Activated CD8-positive, alpha-beta memory T cell treated with anti-CD3 and anti-CD28 coated beads for 48 hours (primary cell): ENCODE data around the gene DMBX1.

Source experiments
- DNase-seq, 3 experiments: peaks; one replicate each; pipeline ENCODE4 v3.0.0-alpha.2; 2020; ENCODE audit warnings: low read depth in 2 of 3, low spot score in 2 of 3

Gene DMBX1

DNA sequence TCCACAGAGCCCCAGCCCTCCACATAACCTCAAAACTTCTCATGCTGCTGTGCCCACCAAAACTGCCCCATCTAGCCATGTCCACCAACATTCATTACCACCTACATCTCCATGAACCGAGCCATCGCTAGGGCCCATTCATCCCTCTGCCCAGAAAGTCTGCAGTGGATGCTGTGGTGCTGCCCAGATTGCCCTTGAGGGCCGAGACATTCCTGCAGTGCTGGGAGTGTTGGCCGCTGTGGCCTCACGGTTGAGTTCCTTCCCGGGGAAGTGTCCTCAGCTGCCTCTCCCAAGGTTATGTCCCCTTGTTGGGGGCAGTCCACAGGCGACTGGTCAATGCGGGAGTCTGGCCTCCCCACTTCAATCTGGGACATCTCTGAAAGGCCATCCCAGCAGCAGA lies 30.3 kb upstream of the DMBX1 start:
- no peak for DNase-seq

DNA sequence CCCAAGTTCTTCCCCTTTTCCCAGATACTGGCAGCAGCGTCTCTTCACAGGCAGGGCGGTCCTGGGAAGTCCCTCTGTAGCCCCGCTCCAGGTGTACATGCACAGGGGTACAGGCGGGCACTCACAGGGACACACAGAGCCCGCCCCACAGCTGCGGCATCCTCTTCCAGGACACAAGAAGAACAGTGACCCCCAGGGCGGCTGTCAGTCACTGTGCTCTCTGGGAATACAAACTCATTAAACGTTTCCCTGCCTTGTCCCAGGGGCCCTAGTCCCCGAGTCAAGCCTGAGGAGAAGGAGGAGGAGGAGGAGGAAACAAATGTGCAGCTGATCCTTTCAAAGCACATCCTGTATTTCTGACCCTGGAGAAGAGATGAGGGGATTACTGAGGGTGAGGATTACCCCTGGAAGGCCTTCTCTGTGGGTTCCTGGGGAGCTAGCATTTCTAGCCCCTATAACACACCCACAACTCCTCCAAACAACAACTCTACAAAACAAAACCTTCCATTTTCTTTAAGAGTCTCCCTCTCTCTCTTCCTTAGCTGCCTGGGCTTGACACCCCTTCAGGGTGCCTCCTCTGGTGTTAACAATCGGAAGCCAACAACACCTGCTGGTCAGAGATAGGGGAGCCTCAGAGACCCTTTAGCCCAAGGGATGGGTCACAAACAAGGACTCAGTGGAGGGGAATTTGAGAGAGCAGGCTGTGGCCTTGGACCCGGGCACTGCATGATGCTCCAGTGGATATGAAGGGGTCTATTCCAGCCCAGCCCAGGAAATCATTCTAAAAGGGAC lies 28.4 kb upstream of the DMBX1 start:
- no peak for DNase-seq

DNA sequence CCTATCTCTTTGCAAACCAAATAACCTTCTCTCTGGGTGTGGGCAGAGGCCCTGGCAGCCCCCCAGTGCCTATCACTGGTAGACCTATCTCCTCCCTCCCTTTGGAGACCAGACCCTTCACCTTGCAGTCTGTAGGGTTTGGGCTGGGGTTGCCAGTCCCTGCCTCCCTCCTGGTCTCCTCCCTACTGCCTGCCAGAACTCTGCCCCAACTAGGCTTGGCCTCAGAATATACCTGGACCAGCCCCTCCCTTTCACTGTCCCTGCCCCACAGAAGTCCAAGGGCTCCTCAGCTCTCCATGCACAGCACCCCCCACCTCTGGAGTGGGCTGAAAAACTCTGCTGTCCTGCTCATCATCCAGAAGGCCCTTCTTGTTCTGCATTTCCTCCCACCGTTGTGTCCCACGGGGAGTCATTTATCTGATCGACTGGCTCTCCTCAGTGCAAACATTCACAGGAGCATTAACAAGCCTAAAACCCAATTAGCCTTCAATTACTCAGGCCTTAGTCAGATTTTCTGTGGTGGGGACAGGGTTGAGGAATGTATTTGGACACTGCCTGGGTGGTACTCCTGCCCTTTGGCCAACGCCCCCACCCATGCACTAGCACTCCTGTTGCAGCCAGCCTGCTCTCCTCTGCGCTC lies 27.7 kb upstream of the DMBX1 start:
- no peak for DNase-seq

DNA sequence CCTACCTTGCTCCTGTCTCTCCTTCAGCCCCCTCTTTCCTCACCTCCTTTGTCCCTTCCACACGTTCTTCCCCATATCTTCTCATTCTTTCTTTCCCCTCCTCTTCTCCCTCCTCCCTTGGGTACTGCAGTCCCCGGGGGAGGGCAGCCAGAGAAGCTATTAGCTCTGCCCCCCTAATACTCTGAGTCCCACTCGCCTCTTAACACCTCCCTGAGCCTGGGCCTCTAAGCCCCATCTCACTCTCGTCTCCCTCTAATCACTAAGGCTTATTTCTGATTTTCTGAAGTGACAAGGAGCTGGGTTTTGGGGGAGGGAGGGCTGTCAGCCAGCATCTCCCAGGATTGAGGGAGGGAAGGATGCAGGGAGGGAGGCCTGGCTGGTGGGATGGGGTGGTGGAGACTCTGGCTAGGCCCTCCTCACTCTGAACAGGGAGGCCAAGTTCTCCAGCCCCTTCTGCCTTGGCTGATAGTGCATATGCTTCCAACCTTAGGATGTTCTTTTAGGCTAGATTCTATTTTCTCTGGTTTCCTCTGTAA lies 25.6 kb upstream of the DMBX1 start:
- DNase-seq: no peak

DNA sequence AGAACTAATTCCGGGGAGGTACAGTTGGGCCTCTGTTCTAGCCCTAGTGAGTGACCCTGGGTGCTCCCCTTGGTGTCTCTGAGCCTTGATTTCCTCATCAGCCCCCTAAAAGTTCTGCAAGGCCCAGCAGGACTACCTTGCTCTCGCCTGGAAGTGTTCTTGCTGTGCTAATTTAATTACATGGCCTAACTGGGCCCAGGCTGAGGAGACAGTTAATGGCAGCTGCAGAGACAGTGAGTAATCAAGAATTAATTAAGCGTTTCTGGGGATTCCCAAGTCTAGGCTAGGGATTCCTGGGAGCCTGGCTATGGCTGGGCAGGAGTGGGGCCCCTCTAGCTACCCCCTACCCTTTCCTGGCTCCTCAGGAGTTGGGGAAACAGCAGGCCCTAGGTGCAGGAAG lies 24.7 kb upstream of the DMBX1 start:
- no peak for DNase-seq

DNA sequence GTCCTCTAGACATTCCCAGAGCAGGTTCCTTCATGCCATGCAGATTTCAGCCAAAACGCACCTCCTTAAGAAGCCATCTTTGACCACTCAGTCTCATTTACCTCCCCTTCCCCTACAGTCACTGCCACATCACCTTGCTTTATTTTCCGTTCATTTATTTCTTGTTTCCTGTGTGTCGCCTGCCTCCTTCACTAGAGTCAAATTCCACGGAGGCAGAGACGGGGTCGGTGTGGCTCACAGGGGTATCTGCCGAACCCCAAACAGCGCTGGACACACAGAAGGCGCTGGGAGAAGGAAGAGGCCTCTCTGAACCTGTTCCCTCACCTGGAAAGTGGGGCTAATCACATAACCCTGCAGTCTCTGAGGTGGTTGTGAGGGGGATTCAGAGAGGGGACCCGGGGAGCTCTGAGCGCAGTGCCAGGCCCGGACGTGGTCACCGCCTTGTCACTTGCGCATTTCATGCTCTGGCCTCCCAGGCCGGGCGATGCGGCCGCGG lies 23.6 kb upstream of the DMBX1 start:
- DNase-seq: no peak

DNA sequence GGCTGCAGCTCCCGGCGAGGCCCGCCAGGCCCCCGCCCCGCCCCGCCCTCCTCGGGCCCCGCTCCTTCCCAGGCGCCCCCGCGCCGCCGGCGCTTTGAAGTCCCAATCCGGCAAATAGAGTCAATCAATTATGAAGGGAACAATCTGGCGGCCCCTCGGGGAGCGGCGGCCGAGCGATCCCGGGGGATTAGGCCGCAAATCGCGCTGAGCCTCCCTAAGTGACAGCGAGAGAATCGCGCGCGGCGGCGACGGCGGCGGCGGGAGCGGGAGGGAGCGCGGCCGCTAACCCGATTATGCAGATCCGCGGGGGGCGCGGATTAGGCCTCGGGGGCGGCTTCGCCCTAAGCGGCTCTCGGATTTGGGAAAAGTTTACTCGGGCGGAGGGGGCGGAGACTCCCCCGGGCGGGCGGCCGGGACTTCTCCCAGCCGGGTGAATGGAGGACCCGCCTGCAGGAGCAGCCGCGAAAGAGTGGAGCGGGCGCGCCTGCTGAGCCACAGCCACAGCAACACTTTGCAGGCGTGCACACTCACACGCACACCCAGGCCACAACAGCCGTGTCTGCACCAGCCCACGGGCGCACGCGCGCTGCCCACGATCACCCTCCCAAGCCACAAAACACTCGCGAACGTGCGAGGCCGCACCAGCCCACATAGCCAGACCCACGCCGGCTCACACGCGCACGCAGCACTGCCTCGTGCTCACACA lies 23.0 kb upstream of the DMBX1 start:
- no peak for DNase-seq

DNA sequence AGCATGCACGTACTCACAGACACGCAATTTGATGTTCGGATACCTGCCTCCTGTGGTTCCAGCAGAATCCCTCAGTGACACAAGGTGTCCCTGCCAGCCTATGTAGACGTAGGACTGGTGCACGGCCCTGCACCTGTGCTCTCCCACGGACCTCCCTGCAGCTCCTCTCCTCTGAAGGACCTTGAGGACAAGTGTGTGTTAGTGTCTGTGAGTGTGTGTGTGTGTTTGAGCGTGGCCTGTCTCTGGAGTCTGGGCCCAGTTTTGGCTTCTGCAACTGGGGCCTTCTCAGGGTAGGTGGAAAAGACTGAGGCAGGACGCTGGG lies 22.5 kb upstream of the DMBX1 start:
- DNase-seq: no peak

DNA sequence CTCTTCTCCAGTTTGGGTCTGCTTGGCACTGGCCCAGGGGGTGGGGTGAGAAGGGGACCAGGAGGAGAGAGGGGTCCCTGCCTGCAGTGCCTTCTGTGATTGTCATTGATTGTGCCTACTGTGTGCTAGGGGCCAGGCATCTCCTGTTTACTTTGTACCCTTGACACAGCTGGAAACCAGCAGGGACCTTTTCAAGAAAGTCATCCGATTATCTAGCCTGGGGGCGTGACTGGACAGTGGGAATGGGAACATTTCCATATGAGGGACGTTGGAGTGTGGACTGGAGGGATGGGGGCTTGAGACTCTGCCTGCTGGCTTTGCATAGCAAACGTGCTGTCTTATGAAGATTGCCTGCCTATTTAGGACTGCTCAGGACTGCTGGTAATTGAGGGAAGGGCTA lies 19.8 kb upstream of the DMBX1 start:
- no peak for DNase-seq

DNA sequence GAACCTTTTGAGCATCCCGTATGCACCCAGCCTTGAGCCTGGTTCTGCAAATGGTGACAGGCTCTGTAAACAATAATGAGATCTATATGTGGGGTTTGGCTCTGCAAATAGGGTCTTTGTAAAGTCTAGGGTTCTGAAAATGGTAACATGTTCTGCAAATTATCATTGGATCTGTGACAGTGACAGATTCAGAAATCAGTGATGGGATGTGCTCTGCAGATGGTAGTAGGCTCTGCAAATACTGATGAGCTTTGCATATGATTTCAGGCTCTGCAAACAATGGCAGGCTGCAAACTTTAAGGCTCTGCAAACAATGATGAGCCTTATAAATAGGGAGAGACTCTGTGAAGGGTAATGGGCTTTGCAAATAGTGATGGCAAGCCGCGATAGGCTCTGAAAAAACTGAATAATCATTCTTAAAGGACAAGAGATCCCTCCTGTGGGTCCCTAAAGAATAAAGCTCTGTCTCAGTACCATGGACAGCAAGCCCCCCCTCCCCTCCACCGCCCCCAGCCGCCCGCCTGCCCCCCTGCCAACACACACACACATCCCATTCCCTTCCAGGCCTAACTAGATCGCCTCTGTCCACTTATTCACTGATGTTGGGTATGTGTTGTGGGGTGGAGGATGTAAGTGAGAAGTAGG lies 17.7 kb upstream of the DMBX1 start:
- DNase-seq: no peak

DNA sequence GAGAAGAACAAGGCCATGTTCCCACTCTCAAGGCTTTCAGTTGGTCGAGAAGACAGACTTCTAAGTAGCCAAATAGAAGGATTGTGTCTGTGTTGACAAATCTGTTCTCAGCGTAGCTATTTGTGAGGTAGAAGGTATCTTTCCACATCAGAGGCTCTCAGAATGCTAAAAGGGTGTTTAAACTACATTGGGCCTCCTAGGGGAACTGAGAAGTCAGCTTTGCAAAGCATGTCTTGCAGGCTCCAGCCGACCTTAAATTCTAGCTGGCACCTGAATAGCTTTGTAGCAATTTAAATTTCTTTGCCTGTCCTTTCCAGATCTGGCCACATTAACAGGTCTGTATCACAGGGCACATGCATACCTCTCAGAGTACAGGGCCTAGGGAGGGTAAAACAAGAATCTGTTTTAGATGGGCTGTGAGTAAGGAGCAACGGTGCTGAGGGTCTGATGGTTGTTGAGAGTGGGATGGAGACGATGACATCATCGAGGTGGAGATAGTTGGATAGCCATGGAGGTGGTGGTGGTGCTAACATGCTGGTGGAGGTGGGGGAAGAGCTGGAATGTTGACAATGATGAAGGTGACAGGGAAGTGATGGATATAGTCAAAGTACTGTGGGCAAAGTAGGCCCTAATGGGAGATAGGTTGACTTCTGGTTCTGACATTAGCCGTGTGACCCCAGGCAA lies 17.0 kb upstream of the DMBX1 start:
- no peak for DNase-seq

DNA sequence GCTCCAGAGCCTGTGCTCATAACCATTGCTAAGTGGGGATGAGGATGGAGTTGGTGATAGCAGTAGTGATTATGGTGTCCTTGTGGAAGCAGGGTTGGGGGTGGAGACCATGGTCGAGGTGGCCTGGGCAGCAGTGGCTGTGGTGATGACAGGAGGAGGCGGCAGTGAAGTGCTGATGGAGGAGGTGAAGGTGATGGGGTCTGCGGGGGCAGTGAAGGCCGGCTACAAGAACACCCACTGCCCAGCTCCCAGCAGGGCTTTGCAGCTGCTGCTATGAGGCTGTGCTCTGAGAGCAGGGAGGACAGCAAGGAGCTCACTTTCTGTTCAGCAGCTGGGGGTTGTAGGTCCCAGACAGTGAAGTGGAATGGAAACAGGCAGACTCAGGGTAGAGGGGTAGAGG lies 15.6 kb upstream of the DMBX1 start:
- no peak for DNase-seq

DNA sequence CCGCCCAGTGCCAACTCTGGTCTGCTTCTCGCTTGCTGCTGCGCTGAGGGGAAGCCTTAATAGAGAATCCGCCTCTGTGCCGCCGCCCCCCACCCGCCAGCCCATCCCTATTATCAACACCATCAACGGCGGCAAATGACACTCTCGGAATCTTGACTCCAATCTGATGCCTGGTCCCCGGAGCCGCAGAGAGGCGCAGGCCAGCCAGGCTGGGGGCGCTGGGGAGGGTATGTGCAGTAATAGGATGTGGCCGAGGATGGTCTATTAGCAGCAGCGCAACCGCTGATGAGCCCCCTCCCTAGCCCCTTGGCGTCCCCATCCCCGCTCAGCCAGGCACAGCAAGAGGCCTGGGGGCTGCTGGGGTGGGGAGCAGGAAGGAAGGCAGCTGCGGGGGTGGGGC lies 15.1 kb upstream of the DMBX1 start:
- no peak for DNase-seq

DNA sequence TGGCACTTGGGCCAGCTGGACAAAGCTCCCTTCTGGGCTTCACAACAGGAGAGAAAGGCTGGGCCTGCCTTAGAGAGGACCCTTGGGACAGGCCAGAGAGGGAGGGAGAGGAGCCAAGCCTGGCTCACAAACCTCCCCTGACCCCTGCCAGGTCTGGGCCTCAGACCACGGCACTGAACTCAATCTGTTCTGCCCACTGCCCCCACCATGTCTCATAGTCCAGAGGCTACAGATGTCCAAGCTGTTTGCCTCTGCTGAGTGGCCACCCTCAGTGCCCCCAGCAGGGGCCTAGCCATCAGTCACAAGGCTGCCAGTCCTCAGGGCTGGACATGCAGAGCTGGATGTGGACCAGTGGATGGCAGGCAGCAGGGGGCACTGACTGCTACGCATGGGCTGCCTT lies 13.0 kb upstream of the DMBX1 start:
- no peak for DNase-seq

DNA sequence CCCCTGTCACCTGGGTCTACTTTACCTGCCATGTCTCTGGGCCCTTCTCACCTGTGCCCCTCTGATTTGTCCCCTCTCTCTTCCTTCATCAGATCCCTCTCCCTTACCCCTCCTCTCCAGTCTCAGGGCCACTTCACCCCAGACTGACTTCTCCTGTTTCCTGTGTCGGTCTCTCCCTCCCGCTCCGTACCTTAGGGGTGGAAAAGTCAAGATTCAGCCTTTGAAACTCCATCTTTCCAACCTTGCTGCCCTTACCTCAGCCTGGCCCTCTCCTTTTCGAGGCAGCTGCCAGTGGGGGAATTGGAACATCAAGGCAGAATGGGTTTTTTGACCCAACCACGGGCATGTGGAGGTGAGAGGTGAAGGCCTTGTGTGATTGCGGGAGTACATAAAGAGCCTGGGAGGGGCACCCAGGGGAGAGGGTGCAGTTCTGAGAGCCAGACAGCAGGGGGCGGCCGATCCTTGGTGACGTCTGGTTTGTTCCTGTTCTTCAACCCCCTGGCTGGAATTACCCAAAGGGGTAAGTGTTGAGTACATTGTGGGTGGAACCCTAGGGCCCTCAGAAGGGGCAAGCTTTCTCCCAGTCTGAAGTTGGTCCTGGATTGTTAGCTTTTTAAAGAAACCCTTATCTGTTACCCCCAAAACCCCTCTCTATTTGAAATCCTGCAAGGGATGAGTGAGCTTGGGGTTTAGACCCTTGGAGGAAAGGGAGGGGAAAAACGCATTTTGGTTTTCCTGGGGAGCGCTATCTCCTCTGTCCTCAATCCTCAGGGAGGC lies 12.3 kb upstream of the DMBX1 start:
- peak; percentile 45 to 79 (median 73) for DNase-seq

DNA sequence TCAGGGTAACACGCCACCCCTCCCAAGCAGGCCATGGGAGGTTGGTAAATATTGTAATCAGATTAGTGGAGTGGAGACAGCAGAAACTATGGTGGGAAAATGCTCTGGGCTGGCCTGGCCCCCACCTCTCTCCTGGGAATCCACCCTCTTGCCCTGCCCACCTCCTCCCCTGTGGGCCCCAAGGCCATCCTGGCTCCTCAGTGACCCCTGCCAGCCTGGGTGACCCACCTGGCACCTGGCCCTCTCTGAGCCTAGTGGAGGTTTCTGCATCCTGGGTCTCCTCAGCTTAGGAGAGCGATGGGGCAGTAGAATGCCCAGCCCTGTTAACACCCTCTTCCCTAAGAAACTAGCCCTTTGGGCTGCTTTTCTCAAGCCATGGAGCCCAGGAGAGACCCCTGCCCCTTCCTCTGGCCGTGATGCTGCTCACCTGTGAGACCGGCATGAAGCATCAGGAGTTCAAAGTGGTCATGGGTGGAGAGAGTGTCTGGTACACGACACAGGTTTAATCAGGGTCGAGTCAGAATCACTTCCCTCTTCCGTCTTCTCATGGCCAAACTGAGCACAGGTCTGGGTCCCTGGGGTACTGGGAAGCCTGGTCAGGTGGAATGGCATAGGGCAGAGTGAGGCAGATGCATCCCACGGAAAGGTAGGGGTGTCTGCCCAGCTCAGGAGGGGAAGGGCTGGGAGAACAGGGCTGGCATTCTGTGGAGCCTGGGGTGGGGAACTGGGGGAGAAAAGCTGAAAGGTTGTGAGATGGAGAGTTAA lies 10.7 kb upstream of the DMBX1 start:
- no peak for DNase-seq

DNA sequence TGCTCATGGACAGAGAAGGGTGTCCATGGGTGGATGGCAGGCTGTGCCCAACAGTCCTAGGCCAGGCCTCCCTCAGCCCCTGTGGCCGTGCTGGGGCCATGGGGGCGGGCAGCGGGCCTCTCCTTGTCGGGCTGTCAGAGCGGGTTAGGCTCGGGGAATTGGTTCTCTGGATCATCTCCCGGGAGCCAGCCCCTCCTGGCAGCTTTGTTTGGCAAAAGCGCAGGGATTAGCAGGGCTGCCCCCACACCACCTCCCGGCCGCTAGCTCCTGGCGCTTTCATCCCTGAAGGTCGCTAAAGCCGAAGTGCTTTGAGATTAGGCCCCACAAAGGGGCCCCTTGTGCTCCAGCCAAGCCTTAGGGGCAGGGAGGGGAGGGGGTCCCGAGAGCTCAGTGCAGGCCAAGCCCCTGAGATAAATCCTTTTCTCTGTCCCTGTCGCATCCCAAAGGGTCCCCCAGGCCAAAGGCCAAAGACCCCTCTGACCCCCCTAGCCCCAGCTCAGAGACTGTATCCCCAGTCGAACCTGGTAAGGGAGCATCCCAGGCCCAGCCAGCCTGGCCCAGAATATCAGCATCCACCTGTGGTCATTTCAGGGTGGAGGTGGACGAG lies 9.8 kb upstream of the DMBX1 start:
- no peak for DNase-seq

DNA sequence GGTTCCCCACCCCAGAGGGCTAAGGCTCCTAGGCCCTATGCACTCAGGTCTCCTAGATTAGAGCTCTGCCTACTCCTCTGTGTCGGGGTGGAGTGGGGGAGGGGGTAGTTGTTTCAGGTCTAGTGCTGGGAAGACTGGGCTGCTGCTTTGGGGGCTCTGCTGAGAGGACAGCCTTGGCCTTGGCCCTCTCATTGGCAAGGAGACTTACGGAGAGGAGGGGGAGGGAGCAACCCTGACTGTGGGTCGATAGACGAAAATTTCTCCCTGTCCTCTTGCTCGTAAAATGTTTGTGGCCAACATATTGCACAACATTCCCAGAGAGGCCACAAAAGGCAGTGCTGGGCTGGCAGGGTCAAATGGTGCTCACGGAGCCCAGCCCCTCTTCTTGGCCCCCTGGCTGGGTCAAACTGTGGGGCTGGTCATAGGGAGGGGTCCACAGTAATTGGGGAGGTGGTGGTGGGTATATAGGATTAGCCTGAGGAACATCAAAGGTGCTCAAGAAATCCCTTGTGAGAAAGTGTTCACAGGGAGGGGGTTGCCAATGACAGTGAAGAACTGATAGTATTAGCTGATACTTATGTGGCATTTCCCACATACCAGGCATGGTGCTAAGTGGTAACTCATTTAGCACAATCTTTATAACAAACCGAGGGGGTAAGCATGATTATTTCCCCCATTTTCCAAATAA lies 8.5 kb upstream of the DMBX1 start:
- DNase-seq: no peak

DNA sequence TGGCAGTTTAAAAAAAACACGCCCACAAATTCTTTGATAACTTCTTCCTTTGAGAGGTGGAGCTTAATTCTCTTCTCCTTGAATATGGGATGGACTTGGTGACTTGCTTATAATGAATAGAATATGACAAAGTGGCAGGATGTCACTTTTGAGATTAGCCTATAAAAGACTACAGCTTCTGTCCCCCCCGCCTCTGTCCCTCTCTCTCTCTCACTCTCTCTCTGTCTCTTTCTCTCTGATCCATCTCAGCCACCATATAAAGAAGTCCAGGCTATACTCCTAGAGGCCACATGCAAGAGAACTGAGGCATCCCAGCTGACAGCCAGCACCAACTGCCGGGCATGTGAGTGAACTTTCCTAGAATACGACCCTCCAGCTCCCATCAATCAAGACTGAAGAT lies 7.7 kb upstream of the DMBX1 start:
- DNase-seq: no peak
